ENCODE results near the gene TOX2.

DNA sequence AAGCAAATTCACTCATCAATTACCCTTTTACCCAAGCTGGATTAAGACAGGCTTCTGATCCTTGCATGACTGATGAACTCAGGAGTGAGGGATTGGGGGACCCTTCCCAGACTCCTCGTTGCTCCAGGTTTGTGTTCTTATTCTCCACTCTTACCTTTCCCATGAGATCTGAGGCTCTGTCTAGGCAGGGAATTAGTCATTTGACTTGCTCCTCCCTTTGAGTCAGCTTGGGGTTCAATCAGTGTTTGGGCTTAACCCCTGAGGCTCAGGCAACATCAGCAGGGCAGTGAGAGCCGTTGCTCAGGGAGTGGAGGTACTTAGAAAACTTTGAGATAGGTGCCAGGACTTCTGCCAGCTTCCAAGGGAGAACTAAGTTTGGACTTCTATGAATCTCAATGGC, 20.7 kb upstream of the TOX2 start:
- no peak for TF ChIP-seq ZBTB1 (tag by site-specific recombination; IDR thresholded peaks at IDR 0.05)
- no peak for TF ChIP-seq ZNF146 (tag by site-specific recombination; IDR thresholded peaks at IDR 0.05)
- no peak for TF ChIP-seq ZEB2 (tag by site-specific recombination; IDR thresholded peaks at IDR 0.05)
- TF ChIP-seq, protein P1, sequence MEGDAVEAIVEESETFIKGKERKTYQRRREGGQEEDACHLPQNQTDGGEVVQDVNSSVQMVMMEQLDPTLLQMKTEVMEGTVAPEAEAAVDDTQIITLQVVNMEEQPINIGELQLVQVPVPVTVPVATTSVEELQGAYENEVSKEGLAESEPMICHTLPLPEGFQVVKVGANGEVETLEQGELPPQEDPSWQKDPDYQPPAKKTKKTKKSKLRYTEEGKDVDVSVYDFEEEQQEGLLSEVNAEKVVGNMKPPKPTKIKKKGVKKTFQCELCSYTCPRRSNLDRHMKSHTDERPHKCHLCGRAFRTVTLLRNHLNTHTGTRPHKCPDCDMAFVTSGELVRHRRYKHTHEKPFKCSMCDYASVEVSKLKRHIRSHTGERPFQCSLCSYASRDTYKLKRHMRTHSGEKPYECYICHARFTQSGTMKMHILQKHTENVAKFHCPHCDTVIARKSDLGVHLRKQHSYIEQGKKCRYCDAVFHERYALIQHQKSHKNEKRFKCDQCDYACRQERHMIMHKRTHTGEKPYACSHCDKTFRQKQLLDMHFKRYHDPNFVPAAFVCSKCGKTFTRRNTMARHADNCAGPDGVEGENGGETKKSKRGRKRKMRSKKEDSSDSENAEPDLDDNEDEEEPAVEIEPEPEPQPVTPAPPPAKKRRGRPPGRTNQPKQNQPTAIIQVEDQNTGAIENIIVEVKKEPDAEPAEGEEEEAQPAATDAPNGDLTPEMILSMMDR (tag by site-specific recombination; IDR thresholded peaks at IDR 0.05): no peak
- no peak for TF ChIP-seq YY1 (tag by site-specific recombination; IDR thresholded peaks at IDR 0.05)
- no peak for TF ChIP-seq ZNF560 (tag by site-specific recombination; IDR thresholded peaks at IDR 0.05; ENCODE audit: borderline replicate concordance)
- no peak for TF ChIP-seq ZIC2 (tag by site-specific recombination; IDR thresholded peaks at IDR 0.05)
- TF ChIP-seq ZNF24 (tag by site-specific recombination; IDR thresholded peaks at IDR 0.05): no peak
- no peak for TF ChIP-seq OVOL3 (tag by site-specific recombination; IDR thresholded peaks at IDR 0.05)
- no peak for TF ChIP-seq ZNF274 (IDR thresholded peaks at IDR 0.05; ENCODE audit: low read length)
- no peak for TF ChIP-seq ZNF274 (tag by site-specific recombination; IDR thresholded peaks at IDR 0.05; ENCODE audit: borderline replicate concordance)
- TF ChIP-seq KLF16 (tag by site-specific recombination; IDR thresholded peaks at IDR 0.05): no peak
- TF ChIP-seq IKZF3 (tag by site-specific recombination; IDR thresholded peaks at IDR 0.05): no peak

Measured in HEK293 (cell line).